ENCODE measurements around the gene GTF3C1. TPM values are rescaled to one million over a fixed set of nuclear protein-coding genes. Genes with fewer than 3 reads are reported as not detected.
"Not testable (repeated sequence)": the region's sequence is repeated elsewhere in the genome, so short reads cannot be mapped to it uniquely, and the experiment has no call there.

Gene GTF3C1
- total RNA-seq, 2 donors from 2014 or later, result 51.9 to 83.2 TPM

DNA sequence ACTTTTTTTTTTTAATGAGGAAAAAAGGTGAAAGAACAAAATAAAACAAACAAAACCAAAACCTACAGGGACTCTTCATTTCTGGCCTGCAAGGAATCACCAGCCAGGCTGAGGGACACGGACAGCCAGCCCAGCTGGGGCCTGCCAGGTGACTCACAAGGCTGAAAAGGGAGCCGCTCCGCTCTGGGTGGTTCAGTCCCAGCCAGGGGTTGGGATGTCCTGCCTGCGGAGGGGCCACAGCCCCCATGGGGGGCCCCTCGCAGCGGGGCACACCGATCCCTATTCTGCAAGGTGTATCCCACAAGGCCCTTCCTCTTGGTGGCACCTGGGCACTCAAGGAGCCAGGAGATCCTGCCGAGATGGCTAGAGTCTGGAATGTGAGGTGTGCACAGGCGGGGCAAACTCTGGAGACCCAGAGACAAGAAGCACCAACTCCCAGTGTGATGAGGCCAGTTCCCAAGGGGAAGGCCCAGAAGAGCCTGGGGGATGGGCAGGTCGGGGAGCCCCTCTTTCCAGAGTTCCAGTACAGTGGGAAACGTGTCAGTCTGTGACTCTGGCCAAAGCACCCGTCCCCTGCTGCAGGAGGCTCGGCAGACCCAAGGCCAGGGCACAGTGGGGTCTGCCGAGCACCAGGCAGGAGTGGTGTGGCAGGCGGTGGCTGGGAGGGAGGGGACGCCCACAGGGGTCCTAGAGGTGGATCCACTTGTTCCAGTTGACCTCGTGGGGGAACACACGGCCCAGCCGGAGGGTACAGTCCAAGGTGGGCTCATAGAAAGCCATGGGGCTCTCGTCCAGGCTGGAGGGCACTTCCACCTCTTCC lies 88.8 kb downstream of the GTF3C1 start:
- ATAC-seq (ENCODE audit: insufficient number of reproducible peaks, low FRiP score, low read depth) (no peak), DNase-seq (ENCODE audit: low spot score) (no peak)
- Histone ChIP-seq H3K4me3 (no peak overlapping the region), H3K36me3 (peaks cover 29% of the 10 kb centered on the region), H3K4me1 (ENCODE audit: control insufficient read depth in 1 of 2, low read depth in 2 of 2) (peaks cover 0 to 8% of the 10 kb centered on the region in 2 donors), H3K27me3 (replicated peaks; ENCODE audit: insufficient read depth) (no peaks in the 10 kb centered on the region), H3K27ac (peak overlapping the region in 1 of 2 donors; percentile 21), H3K9me3 (no peaks in the 10 kb centered on the region)
- TF ChIP-seq, protein P1, sequence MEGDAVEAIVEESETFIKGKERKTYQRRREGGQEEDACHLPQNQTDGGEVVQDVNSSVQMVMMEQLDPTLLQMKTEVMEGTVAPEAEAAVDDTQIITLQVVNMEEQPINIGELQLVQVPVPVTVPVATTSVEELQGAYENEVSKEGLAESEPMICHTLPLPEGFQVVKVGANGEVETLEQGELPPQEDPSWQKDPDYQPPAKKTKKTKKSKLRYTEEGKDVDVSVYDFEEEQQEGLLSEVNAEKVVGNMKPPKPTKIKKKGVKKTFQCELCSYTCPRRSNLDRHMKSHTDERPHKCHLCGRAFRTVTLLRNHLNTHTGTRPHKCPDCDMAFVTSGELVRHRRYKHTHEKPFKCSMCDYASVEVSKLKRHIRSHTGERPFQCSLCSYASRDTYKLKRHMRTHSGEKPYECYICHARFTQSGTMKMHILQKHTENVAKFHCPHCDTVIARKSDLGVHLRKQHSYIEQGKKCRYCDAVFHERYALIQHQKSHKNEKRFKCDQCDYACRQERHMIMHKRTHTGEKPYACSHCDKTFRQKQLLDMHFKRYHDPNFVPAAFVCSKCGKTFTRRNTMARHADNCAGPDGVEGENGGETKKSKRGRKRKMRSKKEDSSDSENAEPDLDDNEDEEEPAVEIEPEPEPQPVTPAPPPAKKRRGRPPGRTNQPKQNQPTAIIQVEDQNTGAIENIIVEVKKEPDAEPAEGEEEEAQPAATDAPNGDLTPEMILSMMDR (IDR thresholded peaks at IDR 0.05), result no peak

DNA sequence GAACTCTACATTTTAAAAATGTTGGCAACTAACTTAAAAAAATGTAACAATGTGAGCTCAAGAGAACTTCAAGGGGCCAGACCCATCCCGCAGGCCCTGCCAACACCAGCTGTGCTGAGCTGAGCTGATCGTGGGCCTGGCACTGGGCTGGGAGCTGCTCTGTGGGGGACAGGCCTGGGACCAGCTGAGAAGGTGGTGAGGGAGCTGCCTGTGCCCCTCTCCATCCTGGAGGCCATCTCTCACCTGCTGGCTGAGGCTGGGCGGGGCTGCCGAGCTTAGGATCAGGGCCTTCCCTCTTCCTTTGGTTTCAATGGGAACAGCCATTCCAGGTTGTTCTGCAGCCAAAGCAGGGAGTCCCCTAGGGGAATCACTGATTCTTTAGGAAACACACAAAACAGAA lies 89.5 kb downstream of the GTF3C1 start:
- DNase-seq (ENCODE audit: low spot score) (no peak), ATAC-seq (ENCODE audit: insufficient number of reproducible peaks, low FRiP score, low read depth) (no peak)
- TF ChIP-seq, protein P1 (IDR thresholded peaks at IDR 0.05), result no peak
- Histone ChIP-seq H3K4me3 (no peak overlapping the region), H3K36me3 (peaks cover 25% of the 10 kb centered on the region), H3K9me3 (no peaks in the 10 kb centered on the region), H3K4me1 (ENCODE audit: control insufficient read depth in 1 of 2, low read depth in 2 of 2) (peaks cover 0 to 8% of the 10 kb centered on the region in 2 donors), H3K27ac (peak overlapping the region in 1 of 2 donors; percentile 21), H3K27me3 (replicated peaks; ENCODE audit: insufficient read depth) (no peaks in the 10 kb centered on the region)

DNA sequence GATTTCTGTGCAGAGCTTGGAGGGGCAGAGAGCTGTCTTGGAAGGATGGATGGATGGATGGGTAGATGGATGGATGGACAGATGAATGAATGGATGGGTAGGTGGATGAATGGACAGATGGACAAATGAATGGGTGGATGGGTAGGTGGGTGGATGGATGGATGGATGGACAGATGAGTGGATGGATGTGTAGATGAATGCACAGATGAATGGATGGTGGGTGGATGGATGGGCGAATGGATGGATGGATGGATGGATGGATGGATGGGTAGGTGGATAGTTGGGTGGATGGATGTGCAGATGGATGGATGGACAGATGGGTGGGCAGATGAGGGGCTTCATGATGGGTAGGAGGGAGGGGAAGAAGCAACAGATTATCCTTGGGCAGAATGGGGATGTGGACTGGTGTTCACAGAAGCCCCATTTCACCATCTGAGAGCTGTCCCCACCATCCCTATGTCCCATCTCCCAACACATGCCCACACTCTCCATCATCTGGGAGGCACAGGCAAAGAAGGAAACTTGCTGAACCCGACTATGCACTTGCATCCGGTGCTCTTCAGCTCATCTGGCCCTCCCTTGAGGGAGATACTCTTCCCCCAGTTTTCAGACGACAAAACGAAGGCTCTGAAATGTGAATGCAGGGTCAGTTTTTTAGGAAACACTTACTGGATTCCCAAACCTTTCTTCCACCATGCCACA lies 90.6 kb downstream of the GTF3C1 start:
- H3K27me3 ChIP-seq (replicated peaks; ENCODE audit: insufficient read depth), result no peaks in the 10 kb centered on the region
- DNase-seq (ENCODE audit: low spot score) (no peak), ATAC-seq (ENCODE audit: insufficient number of reproducible peaks, low FRiP score, low read depth) (no peak)
- no peak overlapping the region for H3K27ac ChIP-seq
- H3K36me3 ChIP-seq, result peaks cover 18% of the 10 kb centered on the region
- H3K4me1 ChIP-seq (ENCODE audit: control insufficient read depth in 1 of 2, low read depth in 2 of 2), result peaks cover 0 to 8% of the 10 kb centered on the region in 2 donors
- TF ChIP-seq, protein P1 (IDR thresholded peaks at IDR 0.05), result no peak
- no peaks in the 10 kb centered on the region for H3K9me3 ChIP-seq
- no peak overlapping the region for H3K4me3 ChIP-seq

DNA sequence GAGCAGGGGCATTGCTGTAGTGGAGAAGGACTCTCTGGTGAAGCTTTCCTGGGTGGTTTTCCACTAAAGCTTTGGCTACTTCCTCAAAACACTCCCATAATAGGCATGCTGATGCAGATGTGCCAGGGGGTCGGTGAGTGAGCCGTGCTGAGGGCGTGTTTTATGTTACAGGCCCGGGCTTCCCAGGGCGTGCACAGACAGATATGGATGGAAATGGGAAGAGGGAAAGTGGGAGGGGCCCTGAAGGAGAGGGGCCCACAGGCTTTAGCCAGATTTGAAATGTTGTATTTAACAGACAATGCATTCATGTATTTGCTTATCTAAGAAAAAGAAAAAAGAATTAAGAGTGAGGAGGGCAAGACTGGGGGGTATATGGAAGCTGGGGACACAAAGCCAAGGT lies 91.5 kb downstream of the GTF3C1 start:
- Histone ChIP-seq H3K4me3 (no peak overlapping the region), H3K9me3 (no peaks in the 10 kb centered on the region), H3K27me3 (replicated peaks; ENCODE audit: insufficient read depth) (no peaks in the 10 kb centered on the region), H3K27ac (no peak overlapping the region), H3K4me1 (ENCODE audit: control insufficient read depth in 1 of 2, low read depth in 2 of 2) (peaks cover 0 to 8% of the 10 kb centered on the region in 2 donors), H3K36me3 (peaks cover 14% of the 10 kb centered on the region)
- TF ChIP-seq, protein P1 (IDR thresholded peaks at IDR 0.05), result no peak
- DNase-seq (ENCODE audit: low spot score), result no peak
- ATAC-seq (ENCODE audit: insufficient number of reproducible peaks, low FRiP score, low read depth), result no peak

DNA sequence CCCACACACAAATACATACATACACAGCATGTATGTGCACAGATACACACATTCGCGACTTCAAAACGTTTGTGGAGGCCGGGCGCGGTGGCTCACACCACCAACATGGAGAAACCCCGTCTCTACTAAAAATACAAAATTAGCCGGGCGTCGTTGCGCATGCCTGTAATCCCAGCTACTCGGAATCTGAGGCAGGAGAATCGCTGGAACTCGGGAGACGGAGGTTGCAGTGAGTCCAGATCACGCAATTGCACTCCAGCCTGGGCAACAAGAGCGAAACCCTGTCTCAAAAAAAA lies 92.2 kb downstream of the GTF3C1 start:
- not testable (repeated sequence) for H3K4me1 ChIP-seq (ENCODE audit: control insufficient read depth in 1 of 2, low read depth in 2 of 2); H3K9me3 ChIP-seq; DNase-seq (ENCODE audit: low spot score); ATAC-seq (ENCODE audit: insufficient number of reproducible peaks, low FRiP score, low read depth); H3K27ac ChIP-seq; H3K27me3 ChIP-seq (replicated peaks; ENCODE audit: insufficient read depth); H3K4me3 ChIP-seq
- H3K36me3 ChIP-seq, result peaks cover 11% of the 10 kb centered on the region

Data from thoracic aorta (tissue), 2 donors.